Loucy (cell line): ENCODE results near the gene POU2F1.

Experiments
- CTCF ChIP-seq: fragments of 200-600 bp; sonication (generic); conservative IDR thresholded peaks from 2 replicates; pipeline ENCODE4 v1.5.1; 2014; ENCODE audit warnings: mild to moderate bottlenecking, antibody characterized with exemption, low read length
- EZH2phosphoT487 ChIP-seq: fragments of 200-600 bp; IDR thresholded peaks from 2 replicates; pipeline ENCODE4 v1.6.1; 2018; ENCODE audit warnings: antibody characterized with exemption, mild to moderate bottlenecking, moderate library complexity, borderline replicate concordance

GRCh38 chr1:167185062-167185461 lies 35.6 kb upstream of the POU2F1 start:
- TF ChIP-seq CTCF (no peak), EZH2phosphoT487 (no peak)
